GM12878 (cell line): Measurements from ENCODE around the gene ZMYND10. TPM values are rescaled to one million over a fixed set of nuclear protein-coding genes. Genes with fewer than 3 reads are reported as not detected.

Experiments used
- ATAC-seq: fragments of 200-7000 bp; cut with Tn5 transposase; 3 replicates; pipeline ENCODE4 v1.9.1; 2020; ENCODE audit warnings: mild to moderate bottlenecking, moderate library complexity
- BruUV-seq: library from RNA; stranded (reverse); fragments of 400-500 nt; replicated peaks from 2 replicates; lab custom pipeline; 2021; lab: Mats Ljungman, UMichigan
- CTCF ChIA-PET: fragments of 300-600 bp; sonication (Branson Sonifier 250); formaldehyde crosslinking; extraction: SDS; loops from one replicate; lab custom pipeline; 2021; ENCODE audit warnings: inconsistent platforms; lab: Yijun Ruan, JAX
- POLR2A ChIA-PET: fragments of 350-600 bp; formaldehyde crosslinking; extraction: SDS; loops from one replicate; lab custom pipeline; 2021; ENCODE audit warnings: inconsistent platforms; lab: Charles Lee
- RAD21 ChIA-PET: fragments of 300-600 bp; sonication (Branson Sonifier 250); formaldehyde crosslinking; loops from one replicate; lab custom pipeline; 2023; ENCODE audit warnings: antibody characterized with exemption; ENCODE audit not compliant: unreplicated experiment; lab: Charles Lee
- SMC1A ChIA-PET: fragments of 300-600 bp; sonication (Branson Sonifier 250); formaldehyde crosslinking; loops from one replicate; lab custom pipeline; 2023; ENCODE audit not compliant: unreplicated experiment, uncharacterized antibody; lab: Charles Lee
- DNase-seq: peaks from one replicate; pipeline ENCODE4 v3.0.0-alpha.2; 2011; ENCODE audit warnings: low read depth, low spot score
- FAIRE-seq: peaks from 3 replicates; lab custom pipeline; 2011; peaks lifted over from hg19 to GRCh38; lab: Jason Lieb, UNC
- H2AFZ ChIP-seq: 2 replicates; pipeline ENCODE4 v1.6.0; 2011; ENCODE audit warnings: low read depth, low read length, control low read depth; ENCODE audit not compliant: control insufficient read depth
- H3K27ac ChIP-seq: 2 replicates; pipeline ENCODE4 v1.5.1; 2011; ENCODE audit warnings: control low read depth; ENCODE audit not compliant: control insufficient read depth, insufficient read depth
- H3K27me3 ChIP-seq, 2 experiments: replicated peaks in 1 of 2; 2 replicates each; pipeline versions ENCODE4 v1.6.0 to v1.6.1; 2011; ENCODE audit warnings: low read length in 1 of 2; ENCODE audit not compliant: control insufficient read depth in 2 of 2, insufficient read depth in 2 of 2
- H3K36me3 ChIP-seq, 2 experiments: 2 replicates each; pipeline ENCODE4 v1.5.1; 2011; ENCODE audit warnings: low read length in 1 of 2; ENCODE audit not compliant: control insufficient read depth in 2 of 2, insufficient read depth in 2 of 2
- H3K4me1 ChIP-seq: 2 replicates; pipeline ENCODE4 v1.6.1; 2011; ENCODE audit warnings: mild to moderate bottlenecking, low read length, moderate library complexity, mixed read lengths; ENCODE audit not compliant: control insufficient read depth, insufficient read depth
- H3K4me2 ChIP-seq: 2 replicates; pipeline ENCODE4 v1.6.0; 2011; ENCODE audit warnings: control low read depth; ENCODE audit not compliant: control insufficient read depth, insufficient read depth
- H3K4me3 ChIP-seq: fragments of 200-600 bp; sonication (generic); 2 replicates; pipeline ENCODE4 v1.5.1; 2016
- H3K79me2 ChIP-seq: 2 replicates; pipeline ENCODE4 v1.6.0; 2011; ENCODE audit warnings: low read length; ENCODE audit not compliant: control insufficient read depth, insufficient read depth
- H3K9ac ChIP-seq: 2 replicates; pipeline ENCODE4 v1.8.0; 2011; ENCODE audit warnings: low read length, control low read depth, mixed read lengths; ENCODE audit not compliant: control insufficient read depth, insufficient read depth
- H3K9me3 ChIP-seq: replicated peaks from 3 replicates; pipeline ENCODE4 v1.5.1; 2011; ENCODE audit warnings: mild to moderate bottlenecking, low read length; ENCODE audit not compliant: control insufficient read depth, insufficient read depth
- H4K20me1 ChIP-seq: 2 replicates; pipeline ENCODE4 v1.6.0; 2011; ENCODE audit not compliant: control insufficient read depth, insufficient read depth
- ATF2 ChIP-seq: IDR thresholded peaks from 2 replicates; pipeline ENCODE4 v1.6.1; 2012; ENCODE audit warnings: low read length, inconsistent platforms
- ATF3 ChIP-seq: IDR thresholded peaks from 2 replicates; pipeline ENCODE4 v1.6.1; 2011; ENCODE audit warnings: low read depth, mild to moderate bottlenecking, low read length, moderate library complexity, borderline replicate concordance; ENCODE audit errors: extremely low read depth
- DPF2 ChIP-seq: fragments of 450-650 bp; IDR thresholded peaks from 2 replicates; pipeline ENCODE4 v1.6.1; 2017; ENCODE audit warnings: mild to moderate bottlenecking
- ETV6 ChIP-seq, 2 experiments: fragments of 450-650 bp in 1 of 2; IDR thresholded peaks in 1 of 2; conservative IDR thresholded peaks in 1 of 2; 2 replicates each; pipeline ENCODE4 v1.6.1; 2014; ENCODE audit warnings: antibody characterized with exemption in 1 of 2, borderline replicate concordance in 1 of 2, low read depth in 1 of 2, mild to moderate bottlenecking in 1 of 2, moderate library complexity in 1 of 2
- HDGF ChIP-seq: fragments of 450-650 bp; IDR thresholded peaks from 2 replicates; pipeline ENCODE4 v1.6.1; 2016; ENCODE audit warnings: antibody characterized with exemption
- NFXL1 ChIP-seq: fragments of 450-650 bp; IDR thresholded peaks from 2 replicates; pipeline ENCODE4 v1.6.1; 2017; ENCODE audit warnings: antibody characterized with exemption, mild to moderate bottlenecking, borderline replicate concordance
- PAX5 ChIP-seq: IDR thresholded peaks from 2 replicates; pipeline ENCODE4 v1.6.1; 2011; ENCODE audit warnings: low read depth, low read length, borderline replicate concordance
- SMC3 ChIP-seq: IDR thresholded peaks from 2 replicates; pipeline ENCODE4 v1.6.1; 2011; ENCODE audit warnings: low read length, improper control_type of control experiment, borderline replicate concordance
- SPI1 ChIP-seq: IDR thresholded peaks from 2 replicates; pipeline ENCODE4 v1.6.1; 2011; ENCODE audit warnings: low read depth, mild to moderate bottlenecking, low read length, moderate library complexity, borderline replicate concordance; ENCODE audit not compliant: insufficient read depth
- TAF1 ChIP-seq: IDR thresholded peaks from 2 replicates; pipeline ENCODE4 v1.6.1; 2011; ENCODE audit warnings: mild to moderate bottlenecking, low read depth, low read length, borderline replicate concordance
- TARDBP ChIP-seq: IDR thresholded peaks from 2 replicates; pipeline ENCODE4 v1.6.1; 2016; ENCODE audit warnings: borderline replicate concordance
- TBL1XR1 ChIP-seq: IDR thresholded peaks from 2 replicates; pipeline ENCODE4 v1.6.1; 2012; ENCODE audit warnings: low read depth, low read length, improper control_type of control experiment
- TCF3 ChIP-seq: IDR thresholded peaks from 2 replicates; pipeline ENCODE4 v1.6.1; 2012; ENCODE audit warnings: low read depth, mild to moderate bottlenecking, low read length, borderline replicate concordance; ENCODE audit not compliant: insufficient read depth
- TCF7 ChIP-seq: IDR thresholded peaks from 2 replicates; pipeline ENCODE4 v1.6.1; 2014; ENCODE audit warnings: antibody characterized with exemption, borderline replicate concordance
- WGBS: methylation state at CpG from one replicate; pipeline ENCODE4 v1.1.6; 2016; ENCODE audit warnings: low lambda C conversion rate; ENCODE audit not compliant: insufficient replicate concordance, insufficient coverage; ENCODE audit errors: missing lambda C conversion rate; 5-methylcytosine and 5-hydroxymethylcytosine counted together
- in situ Hi-C: fragments of 300-500 bp; cut with MboI; formaldehyde crosslinking; loops from 9 replicates; pipeline ENCODE4 v1.14.3; 2018; ENCODE audit warnings: mixed read lengths
- intact Hi-C: fragments of 100-400 bp; cut with micrococcal nuclease; formaldehyde crosslinking; loops from one replicate; pipeline ENCODE4 v1.14.2; 2022; ENCODE audit not compliant: unreplicated experiment
- polyA plus RNA-seq, 11 experiments: library from polyadenylated mRNA; depleted of rRNA in 4 of 11; unstranded in 6 of 11; stranded (reverse) in 5 of 11; fragments of >200 nt; fragmentation: Nextera tagmentation in 4 of 11; fragmentation: Illumina TruSeq in 1 of 11; extraction: Ambion mirVana in 4 of 11; extraction: Trizol in 1 of 11; gene quantifications; 1 replicate in 1 of 11; 2 replicates in 10 of 11; pipeline versions ENCODE4 v1.2.1 to v1.2.3, GENCODE V29; 2011 to 2016; ENCODE audit warnings: inconsistent platforms in 2 of 11, missing spikeins in 2 of 11, low read depth in 1 of 11
- total RNA-seq, 4 experiments: library from RNA; depleted of rRNA in 3 of 4; stranded (reverse); fragments of >200 nt in 3 of 4; fragmentation: Illumina TruSeq in 1 of 4; extraction: Trizol in 1 of 4; gene quantifications; 2 replicates each; pipeline versions ENCODE4 v1.2.1 to v1.2.3, GENCODE V29; 2013 to 2021
- TF ChIP-seq, protein P1 (sequence below): fragments of 150-350 bp; IDR thresholded peaks from 2 replicates; pipeline ENCODE4 v1.6.1; 2014; ENCODE audit warnings: mild to moderate bottlenecking, low read depth, low read length
- TF ChIP-seq, protein P2 (sequence below): fragments of 450-650 bp; conservative IDR thresholded peaks from 2 replicates; pipeline ENCODE4 v1.6.1; 2017; ENCODE audit warnings: mild to moderate bottlenecking, moderate library complexity

The ZMYND10 gene
- total and polyA plus RNA-seq, 10 of the 15 experiments (the other 5 are each of a cell fraction or from before 2014, with no cell fraction given): 0.11 to 1.0 (median 0.37) TPM

DNA sequence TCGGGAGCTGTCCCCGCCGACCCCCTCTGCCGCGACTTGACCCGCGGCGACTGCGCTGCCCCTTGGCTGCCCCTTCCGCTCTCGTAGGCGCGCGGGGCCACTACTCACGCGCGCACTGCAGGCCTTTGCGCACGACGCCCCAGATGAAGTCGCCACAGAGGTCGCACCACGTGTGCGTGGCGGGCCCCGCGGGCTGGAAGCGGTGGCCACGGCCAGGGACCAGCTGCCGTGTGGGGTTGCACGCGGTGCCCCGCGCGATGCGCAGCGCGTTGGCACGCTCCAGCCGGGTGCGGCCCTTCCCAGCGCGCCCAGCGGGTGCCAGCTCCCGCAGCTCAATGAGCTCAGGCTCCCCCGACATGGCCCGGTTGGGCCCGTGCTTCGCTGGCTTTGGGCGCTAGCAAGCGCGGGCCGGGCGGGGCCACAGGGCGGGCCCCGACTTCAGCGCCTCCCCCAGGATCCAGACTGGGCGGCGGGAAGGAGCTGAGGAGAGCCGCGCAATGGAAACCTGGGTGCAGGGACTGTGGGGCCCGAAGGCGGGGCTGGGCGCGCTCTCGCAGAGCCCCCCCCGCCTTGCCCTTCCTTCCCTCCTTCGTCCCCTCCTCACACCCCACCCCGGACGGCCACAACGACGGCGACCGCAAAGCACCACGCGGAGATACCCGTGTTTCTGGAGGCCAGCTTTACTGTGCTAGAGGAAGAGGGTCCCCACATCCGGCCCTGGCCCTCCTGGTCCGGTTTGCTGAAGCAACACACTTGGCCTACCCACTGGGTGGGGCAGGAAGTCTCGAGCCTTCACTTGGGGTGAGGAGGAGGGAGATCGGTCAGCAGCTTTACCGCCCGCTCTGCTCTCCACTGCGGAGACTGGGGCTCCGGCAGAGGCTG, 4.8 kb downstream of the ZMYND10 start, which contains the start of gene RASSF1:
RASSF1 (minus strand) TSS at position 389 of the 882 bp plus-strand sequence; CDS start at position 358, 31 bp downstream.
- H3K4me2 ChIP-seq: peak within 1 kb of the TSS; percentile 75
- WGBS: 8% methylated on average over 66 of the region's 85 CpGs
- no peaks in the 10 kb centered on the region for H3K36me3 ChIP-seq
- peak within 1 kb of the TSS; percentile 96 for H3K4me3 ChIP-seq
- RAD21 ChIA-PET: interaction anchor here (0.7 to 1.3 kb wide), 2 partner anchors 10 to 12 kb away, joined by 3 read pairs; partner anchors contain the start of gene NPRL2
- peaks cover 48% of the 10 kb centered on the region for H3K79me2 ChIP-seq
- SMC1A ChIA-PET: interaction anchor here (1.1 kb wide), 1 partner anchor 11 kb away, joined by 3 read pairs; no protein-coding TSS in a partner anchor
- peak within 1 kb of the TSS; percentile 57 for H2AFZ ChIP-seq
- H4K20me1 ChIP-seq: no peaks in the 10 kb centered on the region
- H3K9ac ChIP-seq: peak within 1 kb of the TSS; percentile 86
- POLR2A ChIA-PET: interaction anchor here (0.6 to 7.0 kb wide), 8 partner anchors 9 to 1861 kb away, joined by 3 to 84 read pairs (median 4); partner anchors contain the start of genes CYB561D2, HYAL2, HYAL3 and NAA80
- peaks cover 3% of the 10 kb centered on the region; the same call in 1 of the 2 replicates for H3K4me1 ChIP-seq
- peak within 1 kb of the TSS; percentile 92 for H3K27ac ChIP-seq
- no peaks in the 10 kb centered on the region for H3K9me3 ChIP-seq
- CTCF ChIA-PET: interaction anchor here (6.4 to 10.5 kb wide), 2 partner anchors 8 to 18 kb away, joined by 59 to 72 read pairs; partner anchors contain the start of genes CYB561D2, HYAL2 and NPRL2
- peak; percentile 35 for ATAC-seq
- intact Hi-C loops: no loop called here
- DNase-seq: no peak
- no peaks in the 10 kb centered on the region for H3K27me3 ChIP-seq
- peak; percentile 47 for FAIRE-seq
- in situ Hi-C loops: no loop called here
- no TSS peak for BruUV-seq
- TF ChIP-seq ETV6 (conservative IDR thresholded peaks at IDR 0.05 in 1 of 2, IDR thresholded peaks at IDR 0.05 in 1 of 2; ENCODE audit: borderline replicate concordance in 1 of 2, low read depth in 1 of 2) (no peak), ATF2 (no peak), HDGF (0 out of 2 replicates have a peak, but pooled peaks have one; percentile 51), TARDBP (no peak), SPI1 (no peak), TCF3 (peak; percentile 35; the same call in 1 of the 2 replicates), TBL1XR1 (no peak), TAF1 (0 out of 2 replicates have a peak, but pooled peaks have one; percentile 23), PAX5 (peak; percentile 25; the same call in 1 of the 2 replicates), TCF7 (no peak), DPF2 (peak; percentile 90), NFXL1 (no peak), ATF3 (no peak), SMC3 (no peak)
- TF ChIP-seq, protein P1, sequence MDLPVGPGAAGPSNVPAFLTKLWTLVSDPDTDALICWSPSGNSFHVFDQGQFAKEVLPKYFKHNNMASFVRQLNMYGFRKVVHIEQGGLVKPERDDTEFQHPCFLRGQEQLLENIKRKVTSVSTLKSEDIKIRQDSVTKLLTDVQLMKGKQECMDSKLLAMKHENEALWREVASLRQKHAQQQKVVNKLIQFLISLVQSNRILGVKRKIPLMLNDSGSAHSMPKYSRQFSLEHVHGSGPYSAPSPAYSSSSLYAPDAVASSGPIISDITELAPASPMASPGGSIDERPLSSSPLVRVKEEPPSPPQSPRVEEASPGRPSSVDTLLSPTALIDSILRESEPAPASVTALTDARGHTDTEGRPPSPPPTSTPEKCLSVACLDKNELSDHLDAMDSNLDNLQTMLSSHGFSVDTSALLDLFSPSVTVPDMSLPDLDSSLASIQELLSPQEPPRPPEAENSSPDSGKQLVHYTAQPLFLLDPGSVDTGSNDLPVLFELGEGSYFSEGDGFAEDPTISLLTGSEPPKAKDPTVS: no peak
- TF ChIP-seq, protein P2, sequence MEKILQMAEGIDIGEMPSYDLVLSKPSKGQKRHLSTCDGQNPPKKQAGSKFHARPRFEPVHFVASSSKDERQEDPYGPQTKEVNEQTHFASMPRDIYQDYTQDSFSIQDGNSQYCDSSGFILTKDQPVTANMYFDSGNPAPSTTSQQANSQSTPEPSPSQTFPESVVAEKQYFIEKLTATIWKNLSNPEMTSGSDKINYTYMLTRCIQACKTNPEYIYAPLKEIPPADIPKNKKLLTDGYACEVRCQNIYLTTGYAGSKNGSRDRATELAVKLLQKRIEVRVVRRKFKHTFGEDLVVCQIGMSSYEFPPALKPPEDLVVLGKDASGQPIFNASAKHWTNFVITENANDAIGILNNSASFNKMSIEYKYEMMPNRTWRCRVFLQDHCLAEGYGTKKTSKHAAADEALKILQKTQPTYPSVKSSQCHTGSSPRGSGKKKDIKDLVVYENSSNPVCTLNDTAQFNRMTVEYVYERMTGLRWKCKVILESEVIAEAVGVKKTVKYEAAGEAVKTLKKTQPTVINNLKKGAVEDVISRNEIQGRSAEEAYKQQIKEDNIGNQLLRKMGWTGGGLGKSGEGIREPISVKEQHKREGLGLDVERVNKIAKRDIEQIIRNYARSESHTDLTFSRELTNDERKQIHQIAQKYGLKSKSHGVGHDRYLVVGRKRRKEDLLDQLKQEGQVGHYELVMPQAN: peak; percentile 70; the same call in 1 of the 2 replicates
